KMS-11 (cell line): Measurements from ENCODE around the gene MCHR1.

Source experiments
- H2AFZ ChIP-seq: fragments of 200-600 bp; sonication (generic); 2 replicates; pipeline ENCODE4 v1.6.1; 2016; ENCODE audit warnings: antibody characterized with exemption, mixed run types, low read depth
- H3K27ac ChIP-seq: fragments of 200-600 bp; sonication (generic); 2 replicates; pipeline ENCODE4 v1.6.1; 2016; ENCODE audit warnings: mild to moderate bottlenecking, mixed run types
- H3K27me3 ChIP-seq: fragments of 200-600 bp; sonication (generic); 2 replicates; pipeline ENCODE4 v1.6.1; 2017; ENCODE audit warnings: mild to moderate bottlenecking, low read depth, mixed run types, moderate library complexity; ENCODE audit not compliant: insufficient read depth
- H3K36me3 ChIP-seq: fragments of 200-600 bp; sonication (generic); 2 replicates; pipeline ENCODE4 v1.6.1; 2017; ENCODE audit warnings: mild to moderate bottlenecking, mixed run types; ENCODE audit not compliant: insufficient read depth
- H3K4me1 ChIP-seq: fragments of 200-600 bp; sonication (generic); 2 replicates; pipeline ENCODE4 v1.6.1; 2016; ENCODE audit warnings: mild to moderate bottlenecking, low read depth, mixed run types; ENCODE audit not compliant: poor library complexity, severe bottlenecking
- H3K4me2 ChIP-seq: fragments of 200-600 bp; sonication (generic); 2 replicates; pipeline ENCODE4 v1.7.0; 2016; ENCODE audit warnings: mild to moderate bottlenecking, mixed run types
- H3K4me3 ChIP-seq: fragments of 200-600 bp; sonication (generic); IDR thresholded peaks from 2 replicates; pipeline ENCODE4 v1.6.1; 2017; ENCODE audit warnings: low read depth, low read length, mixed read lengths; ENCODE audit not compliant: insufficient read depth
- H3K79me2 ChIP-seq: fragments of 200-600 bp; sonication (generic); 2 replicates; pipeline ENCODE4 v1.6.1; 2016; ENCODE audit warnings: low read depth, mixed run types; ENCODE audit not compliant: insufficient read depth
- H3K9ac ChIP-seq: fragments of 200-600 bp; sonication (generic); 2 replicates; pipeline ENCODE4 v1.6.1; 2016; ENCODE audit warnings: mild to moderate bottlenecking, mixed run types
- H4K20me1 ChIP-seq: fragments of 200-600 bp; sonication (generic); 2 replicates; pipeline ENCODE4 v1.6.1; 2016; ENCODE audit warnings: mild to moderate bottlenecking, mixed run types; ENCODE audit not compliant: insufficient read depth
- TF ChIP-seq, protein P1 (sequence below): fragments of 200-600 bp; sonication (generic); conservative IDR thresholded peaks from 2 replicates; pipeline ENCODE4 v1.6.1; 2017; ENCODE audit warnings: low read depth, mild to moderate bottlenecking, antibody characterized with exemption, low read length, moderate library complexity, mixed read lengths

The MCHR1 gene

GRCh38 chr22:40648386-40648785, 30.9 kb upstream of the MCHR1 start:
- H3K4me2 ChIP-seq, result no peak overlapping the region
- no peak overlapping the region for H3K4me3 ChIP-seq
- H3K36me3 ChIP-seq, result no peaks in the 10 kb centered on the region
- H3K4me1 ChIP-seq, result peaks cover 16% of the 10 kb centered on the region
- no peaks in the 10 kb centered on the region for H4K20me1 ChIP-seq
- no peak overlapping the region for H2AFZ ChIP-seq
- no peaks in the 10 kb centered on the region for H3K27me3 ChIP-seq
- TF ChIP-seq, protein P1, sequence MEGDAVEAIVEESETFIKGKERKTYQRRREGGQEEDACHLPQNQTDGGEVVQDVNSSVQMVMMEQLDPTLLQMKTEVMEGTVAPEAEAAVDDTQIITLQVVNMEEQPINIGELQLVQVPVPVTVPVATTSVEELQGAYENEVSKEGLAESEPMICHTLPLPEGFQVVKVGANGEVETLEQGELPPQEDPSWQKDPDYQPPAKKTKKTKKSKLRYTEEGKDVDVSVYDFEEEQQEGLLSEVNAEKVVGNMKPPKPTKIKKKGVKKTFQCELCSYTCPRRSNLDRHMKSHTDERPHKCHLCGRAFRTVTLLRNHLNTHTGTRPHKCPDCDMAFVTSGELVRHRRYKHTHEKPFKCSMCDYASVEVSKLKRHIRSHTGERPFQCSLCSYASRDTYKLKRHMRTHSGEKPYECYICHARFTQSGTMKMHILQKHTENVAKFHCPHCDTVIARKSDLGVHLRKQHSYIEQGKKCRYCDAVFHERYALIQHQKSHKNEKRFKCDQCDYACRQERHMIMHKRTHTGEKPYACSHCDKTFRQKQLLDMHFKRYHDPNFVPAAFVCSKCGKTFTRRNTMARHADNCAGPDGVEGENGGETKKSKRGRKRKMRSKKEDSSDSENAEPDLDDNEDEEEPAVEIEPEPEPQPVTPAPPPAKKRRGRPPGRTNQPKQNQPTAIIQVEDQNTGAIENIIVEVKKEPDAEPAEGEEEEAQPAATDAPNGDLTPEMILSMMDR, result no peak
- no peaks in the 10 kb centered on the region for H3K79me2 ChIP-seq
- no peak overlapping the region for H3K27ac ChIP-seq
- no peak overlapping the region for H3K9ac ChIP-seq

- H2AFZ ChIP-seq, result peak overlapping the region; percentile 79
- H4K20me1 ChIP-seq, result no peaks in the 10 kb centered on the region
- TF ChIP-seq, protein P1, result no peak
- peak overlapping the region; percentile 87 for H3K27ac ChIP-seq
- H3K4me1 ChIP-seq, result peaks cover 16% of the 10 kb centered on the region
- H3K4me3 ChIP-seq, result no peak overlapping the region
- H3K9ac ChIP-seq, result peak overlapping the region; percentile 93
- H3K4me2 ChIP-seq, result peak overlapping the region; percentile 77
- H3K27me3 ChIP-seq, result no peaks in the 10 kb centered on the region
- no peaks in the 10 kb centered on the region for H3K79me2 ChIP-seq
- H3K36me3 ChIP-seq, result no peaks in the 10 kb centered on the region
Measured at GRCh38 chr22:40651057-40651456, 28.2 kb upstream of the MCHR1 start.

DNA sequence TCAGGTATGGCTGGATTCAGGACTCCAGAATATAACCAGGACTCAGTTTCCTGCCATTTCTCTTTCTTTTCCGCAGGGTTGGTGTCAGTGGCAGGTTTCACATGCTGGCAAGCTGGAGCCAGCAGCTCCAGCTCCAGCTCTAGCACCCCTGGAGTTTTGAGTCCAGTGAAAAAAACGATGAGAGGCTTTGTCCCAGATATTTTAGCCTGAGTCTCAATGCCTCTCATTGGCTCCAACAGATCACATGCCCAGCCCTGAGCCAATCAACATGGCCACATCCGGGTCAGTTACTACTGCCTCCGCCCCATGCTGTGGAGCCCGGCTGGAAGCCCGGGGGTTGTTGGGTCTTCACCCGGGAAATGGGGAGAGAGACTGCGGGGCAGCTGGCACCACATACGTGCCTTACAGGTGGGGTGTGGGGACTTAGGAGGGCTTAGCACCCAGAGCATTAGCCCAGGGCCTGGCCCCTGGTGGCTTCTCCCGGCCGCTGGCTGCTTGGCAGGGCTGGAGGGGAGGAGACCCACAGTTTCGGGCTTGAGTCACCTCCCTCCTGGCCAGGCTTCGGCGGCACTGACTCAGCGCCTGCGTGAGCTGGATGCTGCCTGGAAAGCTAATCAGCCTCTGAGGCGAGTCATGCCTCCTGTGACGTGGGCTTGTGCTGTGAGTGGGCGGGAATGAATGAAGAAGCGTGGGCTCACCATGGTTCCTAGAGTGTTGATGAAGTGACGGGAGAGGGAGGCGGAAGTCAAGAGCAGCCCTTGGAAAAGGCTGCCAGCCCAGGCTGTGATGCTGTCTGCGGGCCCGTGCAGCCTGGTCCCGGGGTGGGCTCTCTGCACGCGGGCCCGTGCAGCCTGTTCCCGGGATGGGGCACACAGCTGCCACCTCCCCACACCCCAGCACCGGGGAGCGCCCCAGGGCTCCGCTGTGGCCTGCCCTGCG, 27.5 kb upstream of the MCHR1 start:
- Histone ChIP-seq H3K27me3 (no peaks in the 10 kb centered on the region), H3K9ac (peak overlapping the region; percentile 93), H2AFZ (peak overlapping the region; percentile 79), H3K27ac (peak overlapping the region; percentile 87), H3K36me3 (no peaks in the 10 kb centered on the region), H4K20me1 (no peaks in the 10 kb centered on the region), H3K4me1 (peaks cover 12% of the 10 kb centered on the region), H3K79me2 (no peaks in the 10 kb centered on the region), H3K4me2 (peak overlapping the region; percentile 77), H3K4me3 (no peak overlapping the region)
- TF ChIP-seq, protein P1, result no peak

GRCh38 chr22:40653361-40653760, 25.9 kb upstream of the MCHR1 start:
- Histone ChIP-seq H3K79me2 (no peaks in the 10 kb centered on the region), H3K4me2 (no peak overlapping the region), H3K9ac (no peak overlapping the region), H3K4me3 (no peak overlapping the region), H3K27me3 (no peaks in the 10 kb centered on the region), H3K36me3 (no peaks in the 10 kb centered on the region), H4K20me1 (no peaks in the 10 kb centered on the region), H3K4me1 (peaks cover 10% of the 10 kb centered on the region), H2AFZ (no peak overlapping the region), H3K27ac (no peak overlapping the region)
- TF ChIP-seq, protein P1, result no peak
